CD14-positive monocyte (primary cell): ENCODE results near the gene GASK1B. TPM values are rescaled to one million over a fixed set of nuclear protein-coding genes. Genes with fewer than 3 reads are reported as not detected.

Experiments used
- DNase-seq, 3 donors: peaks; one replicate each; pipeline ENCODE4 v3.0.0-alpha.2; 2011 to 2022
- H2AFZ ChIP-seq: 2 replicates; pipeline ENCODE4 v1.6.0; 2012; ENCODE audit warnings: mild to moderate bottlenecking, low read depth, low read length, inconsistent platforms; ENCODE audit not compliant: insufficient read depth, poor library complexity, severe bottlenecking
- H3K27ac ChIP-seq, 2 donors: 1 replicate in 1 of 2; 2 replicates in 1 of 2; pipeline ENCODE4 v1.5.1; 2012 to 2013; ENCODE audit warnings: low read length in 2 of 2, control low read depth in 1 of 2, inconsistent platforms in 1 of 2, low read depth in 1 of 2, mild to moderate bottlenecking in 1 of 2
- H3K27me3 ChIP-seq, 2 donors: one replicate each; pipeline versions ENCODE4 v1.6.0 to v1.6.1; 2011 to 2013; ENCODE audit warnings: low read length in 2 of 2; ENCODE audit not compliant: control insufficient read depth in 2 of 2, insufficient read depth in 2 of 2
- H3K36me3 ChIP-seq, 2 donors: replicated peaks in 1 of 2; 1 replicate in 1 of 2; 2 replicates in 1 of 2; pipeline versions ENCODE4 v1.5.1 to v1.6.1; 2012 to 2013; ENCODE audit warnings: low read length in 2 of 2, control low read depth in 1 of 2, inconsistent platforms in 1 of 2, mild to moderate bottlenecking in 1 of 2; ENCODE audit not compliant: insufficient read depth in 2 of 2, control insufficient read depth in 1 of 2
- H3K4me1 ChIP-seq, 2 donors: 1 replicate in 1 of 2; 2 replicates in 1 of 2; pipeline versions ENCODE4 v1.5.1 to v1.6.1; 2012 to 2013; ENCODE audit warnings: low read length in 2 of 2, control low read depth in 1 of 2, inconsistent platforms in 1 of 2, mild to moderate bottlenecking in 1 of 2, moderate library complexity in 1 of 2; ENCODE audit not compliant: insufficient read depth in 2 of 2, control insufficient read depth in 1 of 2
- H3K4me2 ChIP-seq: replicated peaks from 2 replicates; pipeline ENCODE3; 2012; ENCODE audit warnings: low read length, moderate library complexity, mild to moderate bottlenecking; ENCODE audit not compliant: poor library complexity, severe bottlenecking; ENCODE audit errors: extremely low read depth
- H3K4me3 ChIP-seq, 3 experiments: fragments of 200-600 bp in 1 of 3; sonication (generic) in 1 of 3; replicated peaks in 1 of 3; 1 replicate in 2 of 3; 2 replicates in 1 of 3; pipeline ENCODE4 v1.5.1; 2011 to 2013; ENCODE audit warnings: low read length in 3 of 3, mild to moderate bottlenecking in 3 of 3, control low read depth in 2 of 3, low read depth in 2 of 3, inconsistent platforms in 1 of 3, moderate library complexity in 1 of 3
- H3K79me2 ChIP-seq: 2 replicates; pipeline ENCODE4 v1.6.0; 2012; ENCODE audit warnings: mild to moderate bottlenecking, control low read depth, inconsistent platforms, low read length, moderate library complexity; ENCODE audit not compliant: insufficient read depth
- H3K9ac ChIP-seq: 2 replicates; pipeline ENCODE4 v1.6.0; 2017; ENCODE audit warnings: low read length, mild to moderate bottlenecking; ENCODE audit not compliant: insufficient read depth, poor library complexity, severe bottlenecking
- H3K9me3 ChIP-seq, 2 donors: replicated peaks in 1 of 2; 1 replicate in 1 of 2; 2 replicates in 1 of 2; pipeline versions ENCODE4 v1.5.1 to v1.6.1; 2012 to 2013; ENCODE audit warnings: low read length in 2 of 2, control low read depth in 1 of 2; ENCODE audit not compliant: control insufficient read depth in 1 of 2, insufficient read depth in 1 of 2
- H4K20me1 ChIP-seq: 2 replicates; pipeline ENCODE4 v1.6.0; 2012; ENCODE audit warnings: mild to moderate bottlenecking, low read length, control low read depth, moderate library complexity; ENCODE audit not compliant: insufficient read depth
- H3K27ac Mint-ChIP-seq, 7 donors: one replicate each; pipeline ENCODE4 v1.8.0; 2020; ENCODE audit warnings: mild to moderate bottlenecking in 7 of 7, mixed read lengths in 7 of 7, moderate library complexity in 6 of 7, inconsistent platforms in 2 of 7
- H3K27me3 Mint-ChIP-seq, 3 donors: one replicate each; pipeline ENCODE4 v1.8.0; 2021 to 2022; ENCODE audit warnings: low read depth in 3 of 3, mild to moderate bottlenecking in 3 of 3, mixed read lengths in 3 of 3, moderate library complexity in 3 of 3, inconsistent platforms in 1 of 3
- H3K36me3 Mint-ChIP-seq, 2 donors: one replicate each; pipeline ENCODE4 v1.8.0; 2020; ENCODE audit warnings: mixed read lengths in 2 of 2, inconsistent platforms in 1 of 2, mild to moderate bottlenecking in 1 of 2
- H3K4me1 Mint-ChIP-seq: one replicate; pipeline ENCODE4 v1.8.0; 2020; ENCODE audit warnings: mild to moderate bottlenecking, mixed read lengths
- H3K4me3 Mint-ChIP-seq, 2 donors: one replicate each; pipeline ENCODE4 v1.8.0; 2020; ENCODE audit warnings: mild to moderate bottlenecking in 2 of 2, mixed read lengths in 2 of 2, moderate library complexity in 1 of 2
- H3K9me3 Mint-ChIP-seq, 7 donors: one replicate each; pipeline ENCODE4 v1.8.0; 2020 to 2022; ENCODE audit warnings: mixed read lengths in 7 of 7, mild to moderate bottlenecking in 6 of 7, moderate library complexity in 6 of 7, inconsistent platforms in 2 of 7
- WGBS: methylation state at CpG from one replicate; pipeline ENCODE4 v1.1.5; 2013; ENCODE audit warnings: missing lambda C conversion rate; ENCODE audit not compliant: insufficient coverage; 5-methylcytosine and 5-hydroxymethylcytosine counted together
- intact Hi-C, 2 donors: fragments of 100-400 bp; cut with micrococcal nuclease; formaldehyde crosslinking; loops; one replicate each; pipeline versions ENCODE4 v1.15.0 to v1.15.1; 2023
- polyA plus RNA-seq, 3 donors: library from polyadenylated mRNA; depleted of rRNA in 1 of 3; unstranded in 2 of 3; stranded (reverse) in 1 of 3; fragments of 300-500 nt in 2 of 3; fragments of >200 nt in 1 of 3; fragmentation: Illumina TruSeq in 2 of 3; gene quantifications; 1 replicate in 2 of 3; 2 replicates in 1 of 3; pipeline ENCODE4 v1.2.3, GENCODE V29; 2012 to 2021
- TF ChIP-seq, protein P1 (sequence below): fragments of 200-600 bp; IDR thresholded peaks from one replicate; pipeline ENCODE4 v1.8.0; 2022; ENCODE audit warnings: antibody characterized with exemption, mild to moderate bottlenecking

Gene GASK1B
- polyA plus RNA-seq, 3 donors, result 34.4 to 106 (median 82.2) TPM

DNA sequence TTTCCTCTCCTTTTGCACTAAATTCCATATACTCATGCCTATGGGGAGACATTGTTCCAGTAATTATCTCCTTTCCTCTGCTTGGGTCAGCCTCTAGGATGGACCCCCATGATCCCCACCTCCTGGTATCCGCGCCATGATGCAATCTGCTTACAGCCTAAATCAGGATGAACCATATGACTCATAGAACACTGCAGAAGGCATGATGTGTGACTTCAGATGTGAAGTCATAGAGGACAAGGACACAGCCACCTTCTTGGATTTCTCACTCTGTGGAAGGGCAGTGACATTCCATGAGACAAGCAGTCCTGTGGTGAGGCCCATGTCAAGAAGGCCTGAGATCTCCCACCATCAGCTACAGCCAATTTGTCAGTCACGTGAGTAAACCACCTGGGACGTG is 28.5 kb upstream of the GASK1B start:
- Mint-ChIP-seq H3K27ac (peak overlapping the region in 4 of 7 donors; percentile 13 to 89 (median 78)), H3K9me3 (peaks cover 0 to 6% (median 0%) of the 10 kb centered on the region in 7 donors), H3K4me3 (no peak overlapping the region), H3K27me3 (peaks cover 0 to 2% (median 2%) of the 10 kb centered on the region in 3 donors), H3K4me1 (peaks cover 19% of the 10 kb centered on the region), H3K36me3 (peaks cover 58 to 71% of the 10 kb centered on the region in 2 donors)
- no peaks in the 10 kb centered on the region for H3K27me3 ChIP-seq
- H3K4me3 ChIP-seq, result no peak overlapping the region
- peaks cover 15 to 22% of the 10 kb centered on the region in 2 donors for H3K4me1 ChIP-seq
- no peak overlapping the region for H3K9ac ChIP-seq
- TF ChIP-seq, protein P1, sequence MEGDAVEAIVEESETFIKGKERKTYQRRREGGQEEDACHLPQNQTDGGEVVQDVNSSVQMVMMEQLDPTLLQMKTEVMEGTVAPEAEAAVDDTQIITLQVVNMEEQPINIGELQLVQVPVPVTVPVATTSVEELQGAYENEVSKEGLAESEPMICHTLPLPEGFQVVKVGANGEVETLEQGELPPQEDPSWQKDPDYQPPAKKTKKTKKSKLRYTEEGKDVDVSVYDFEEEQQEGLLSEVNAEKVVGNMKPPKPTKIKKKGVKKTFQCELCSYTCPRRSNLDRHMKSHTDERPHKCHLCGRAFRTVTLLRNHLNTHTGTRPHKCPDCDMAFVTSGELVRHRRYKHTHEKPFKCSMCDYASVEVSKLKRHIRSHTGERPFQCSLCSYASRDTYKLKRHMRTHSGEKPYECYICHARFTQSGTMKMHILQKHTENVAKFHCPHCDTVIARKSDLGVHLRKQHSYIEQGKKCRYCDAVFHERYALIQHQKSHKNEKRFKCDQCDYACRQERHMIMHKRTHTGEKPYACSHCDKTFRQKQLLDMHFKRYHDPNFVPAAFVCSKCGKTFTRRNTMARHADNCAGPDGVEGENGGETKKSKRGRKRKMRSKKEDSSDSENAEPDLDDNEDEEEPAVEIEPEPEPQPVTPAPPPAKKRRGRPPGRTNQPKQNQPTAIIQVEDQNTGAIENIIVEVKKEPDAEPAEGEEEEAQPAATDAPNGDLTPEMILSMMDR, result no peak
- peaks cover 15 to 77% of the 10 kb centered on the region in 2 donors for H3K36me3 ChIP-seq
- H2AFZ ChIP-seq, result no peak overlapping the region
- no peaks in the 10 kb centered on the region for H3K79me2 ChIP-seq
- peak; percentile 4 to 62 (median 11) for DNase-seq
- H3K27ac ChIP-seq, result peak overlapping the region in 1 of 2 donors; percentile 80
- intact Hi-C loops, result no loop called here
- no peaks in the 10 kb centered on the region for H4K20me1 ChIP-seq
- whole genome bisulfite sequencing, result 83% methylated on average over 4 of the region's 4 CpGs
- no peaks in the 10 kb centered on the region for H3K9me3 ChIP-seq
- H3K4me2 ChIP-seq, result no peak overlapping the region

DNA sequence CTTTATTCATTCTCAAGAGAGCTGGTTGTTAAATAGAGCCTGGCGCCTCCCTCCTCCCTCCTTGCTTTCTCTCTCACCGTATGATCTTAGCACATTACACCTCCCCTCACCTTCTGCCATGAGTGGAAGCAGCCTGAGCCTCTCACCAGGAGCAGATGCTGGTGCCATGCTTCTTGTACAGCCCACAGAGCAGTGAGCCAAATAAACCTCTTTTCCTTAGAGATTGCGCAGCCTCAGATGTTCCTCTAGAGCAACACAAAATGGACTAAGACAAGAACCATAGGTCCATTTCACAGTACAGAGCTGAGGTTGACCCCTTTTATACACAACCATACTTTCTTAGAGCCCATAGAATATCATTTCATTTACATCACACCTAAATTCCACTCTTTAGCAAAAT is 27.4 kb upstream of the GASK1B start:
- no peaks in the 10 kb centered on the region for H3K79me2 ChIP-seq

More for the DNA sequence above, 27.4 kb upstream of the GASK1B start:
- no peaks in the 10 kb centered on the region for H3K9me3 ChIP-seq
- Mint-ChIP-seq H3K4me3 (no peak overlapping the region), H3K27ac (peak overlapping the region in 2 of 7 donors; percentile 6 to 9), H3K27me3 (no peaks in the 10 kb centered on the region), H3K36me3 (peaks cover 56 to 71% of the 10 kb centered on the region in 2 donors), H3K9me3 (peaks cover 0 to 3% (median 0%) of the 10 kb centered on the region in 7 donors), H3K4me1 (peaks cover 19% of the 10 kb centered on the region)
- intact Hi-C loops, result no loop called here
- H4K20me1 ChIP-seq, result no peaks in the 10 kb centered on the region
- peaks cover 15 to 77% of the 10 kb centered on the region in 2 donors for H3K36me3 ChIP-seq
- no peaks in the 10 kb centered on the region for H3K27me3 ChIP-seq
- TF ChIP-seq, protein P1, result no peak
- peaks cover 15 to 22% of the 10 kb centered on the region in 2 donors for H3K4me1 ChIP-seq
- no peak for DNase-seq
- H3K4me2 ChIP-seq, result no peak overlapping the region
- 100% methylated on average over 3 of the region's 3 CpGs for WGBS
- no peak overlapping the region for H2AFZ ChIP-seq
- no peak overlapping the region for H3K4me3 ChIP-seq
- H3K9ac ChIP-seq, result no peak overlapping the region
- no peak overlapping the region for H3K27ac ChIP-seq
